Lower leg skin (tissue), 3 donors: ENCODE measurements around the gene NEDD8.

Experiments
- CTCF ChIP-seq, 3 donors: fragments of 450-650 bp; IDR thresholded peaks; one replicate each; pipeline ENCODE4 v1.5.1; 2016; ENCODE audit warnings: antibody characterized with exemption in 3 of 3, mild to moderate bottlenecking in 3 of 3, moderate library complexity in 2 of 3
- POLR2A ChIP-seq, 2 donors: fragments of 450-650 bp; IDR thresholded peaks; one replicate each; pipeline ENCODE4 v1.6.1; 2016 to 2017; ENCODE audit warnings: antibody characterized with exemption in 2 of 2, mild to moderate bottlenecking in 1 of 2, moderate library complexity in 1 of 2

- TF ChIP-seq CTCF (IDR thresholded peaks at IDR 0.05) (no peak), POLR2A (IDR thresholded peaks at IDR 0.05) (no peak)
Measured at GRCh38 chr14:24260026-24260779, 28.0 kb upstream of the NEDD8 start.
